ENCODE results near the gene APRT. TPM values are rescaled to one million over a fixed set of nuclear protein-coding genes. Genes with fewer than 3 reads are reported as not detected.

APRT gene
- total and polyA plus RNA-seq, 12 donors = 20.8 to 166 (median 36.9) TPM

- Histone ChIP-seq H3K4me3 (no peak overlapping the region), H3K4me1 (peaks cover 2 to 64% (median 14%) of the 10 kb centered on the region in 9 donors), H3K9me3 (peaks cover 0 to 11% (median 0%) of the 10 kb centered on the region in 11 donors), H3K27me3 (no peaks in the 10 kb centered on the region), H3K27ac (no peak overlapping the region), H3K36me3 (peaks cover 0 to 19% (median 0%) of the 10 kb centered on the region in 9 donors)
- WGBS, 2 donors = 66 to 68% methylated on average over 9 to 10 of the region's 10 CpGs
- DNase-seq = no peak
- TF ChIP-seq, protein P1, sequence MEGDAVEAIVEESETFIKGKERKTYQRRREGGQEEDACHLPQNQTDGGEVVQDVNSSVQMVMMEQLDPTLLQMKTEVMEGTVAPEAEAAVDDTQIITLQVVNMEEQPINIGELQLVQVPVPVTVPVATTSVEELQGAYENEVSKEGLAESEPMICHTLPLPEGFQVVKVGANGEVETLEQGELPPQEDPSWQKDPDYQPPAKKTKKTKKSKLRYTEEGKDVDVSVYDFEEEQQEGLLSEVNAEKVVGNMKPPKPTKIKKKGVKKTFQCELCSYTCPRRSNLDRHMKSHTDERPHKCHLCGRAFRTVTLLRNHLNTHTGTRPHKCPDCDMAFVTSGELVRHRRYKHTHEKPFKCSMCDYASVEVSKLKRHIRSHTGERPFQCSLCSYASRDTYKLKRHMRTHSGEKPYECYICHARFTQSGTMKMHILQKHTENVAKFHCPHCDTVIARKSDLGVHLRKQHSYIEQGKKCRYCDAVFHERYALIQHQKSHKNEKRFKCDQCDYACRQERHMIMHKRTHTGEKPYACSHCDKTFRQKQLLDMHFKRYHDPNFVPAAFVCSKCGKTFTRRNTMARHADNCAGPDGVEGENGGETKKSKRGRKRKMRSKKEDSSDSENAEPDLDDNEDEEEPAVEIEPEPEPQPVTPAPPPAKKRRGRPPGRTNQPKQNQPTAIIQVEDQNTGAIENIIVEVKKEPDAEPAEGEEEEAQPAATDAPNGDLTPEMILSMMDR (IDR thresholded peaks at IDR 0.05) = no peak
- no peak for ATAC-seq
- intact Hi-C loops (cut with DNase I) = no loop called here
Observed at GRCh38 chr16:88761830-88762229, 49.9 kb downstream of the APRT start.

- WGBS, 2 donors = 96 to 98% methylated on average over 11 of the region's 11 CpGs
- ATAC-seq = no peak
Observed at GRCh38 chr16:88761143-88761534, 50.6 kb downstream of the APRT start.

GRCh38 chr16:88760424-88761142, 51.1 kb downstream of the APRT start:
- no peak for ATAC-seq
- intact Hi-C loops (cut with DNase I) = no loop called here
- H3K4me3 ChIP-seq = no peak overlapping the region

More at GRCh38 chr16:88761143-88761534, 50.6 kb downstream of the APRT start:
- Histone ChIP-seq H3K4me1 (peaks cover 2 to 64% (median 14%) of the 10 kb centered on the region in 9 donors), H3K36me3 (peaks cover 0 to 19% (median 0%) of the 10 kb centered on the region in 9 donors), H3K27me3 (no peaks in the 10 kb centered on the region), H3K27ac (no peak overlapping the region), H3K4me3 (no peak overlapping the region), H3K9me3 (peaks cover 0 to 11% (median 0%) of the 10 kb centered on the region in 11 donors)
- intact Hi-C loops (cut with DNase I) = no loop called here
- TF ChIP-seq, protein P1 (IDR thresholded peaks at IDR 0.05) = no peak
- no peak for DNase-seq

GRCh38 chr16:88759976-88760350, 51.8 kb downstream of the APRT start:
- TF ChIP-seq, protein P1 (IDR thresholded peaks at IDR 0.05) = no peak
- Histone ChIP-seq H3K4me3 (no peak overlapping the region), H3K9me3 (peaks cover 0 to 11% (median 0%) of the 10 kb centered on the region in 11 donors), H3K4me1 (peaks cover 2 to 67% (median 14%) of the 10 kb centered on the region in 9 donors), H3K27ac (no peak overlapping the region), H3K36me3 (peaks cover 0 to 19% (median 0%) of the 10 kb centered on the region in 9 donors), H3K27me3 (no peaks in the 10 kb centered on the region)
- DNase-seq (no peak), ATAC-seq (no peak)
- 92% methylated on average over 22 of the region's 22 CpGs for WGBS, 2 donors
- intact Hi-C loops (cut with DNase I) = no loop called here

More at GRCh38 chr16:88760424-88761142, 51.1 kb downstream of the APRT start:
- 87 to 90% methylated on average over 24 of the region's 24 CpGs for WGBS, 2 donors
- H3K27ac ChIP-seq = no peak overlapping the region
- TF ChIP-seq, protein P1 (IDR thresholded peaks at IDR 0.05) = no peak
- peaks cover 2 to 67% (median 14%) of the 10 kb centered on the region in 9 donors for H3K4me1 ChIP-seq
- no peaks in the 10 kb centered on the region for H3K27me3 ChIP-seq
- H3K36me3 ChIP-seq = peaks cover 0 to 19% (median 0%) of the 10 kb centered on the region in 9 donors
- no peak for DNase-seq
- H3K9me3 ChIP-seq = peaks cover 0 to 11% (median 0%) of the 10 kb centered on the region in 11 donors

Other genes starting within 250 kb of the APRT start
- 10 to 100 TPM; 18.3 to 28.7 (median 22.0) TPM for gene ZC3H18, start 241.5 kb downstream of the APRT start, total RNA-seq
- 10 to 100 TPM; 18.4 to 22.7 TPM for gene ZC3H18, start 241.5 kb downstream of the APRT start, polyA plus RNA-seq
- gene IL17C, start 173.4 kb downstream of the APRT start, total RNA-seq = not detected
- gene IL17C, start 173.4 kb downstream of the APRT start, polyA plus RNA-seq = not detected
- 100 to 1,000 TPM in 1 of 10 donors, 10 to 100 TPM in 9; 13.0 to 117 (median 27.7) TPM for gene CYBA, start 160.9 kb downstream of the APRT start, total RNA-seq
- 10 to 100 TPM; 72.2 to 90.0 TPM for gene CYBA, start 160.9 kb downstream of the APRT start, polyA plus RNA-seq
- gene MVD, start 148.8 kb downstream of the APRT start, total RNA-seq = 10 to 100 TPM; 15.5 to 25.5 (median 20.2) TPM
- gene MVD, start 148.8 kb downstream of the APRT start, polyA plus RNA-seq = 10 to 100 TPM; 34.1 to 36.3 TPM
- gene SNAI3, start 125.4 kb downstream of the APRT start, total RNA-seq = 1 to 10 TPM in 7 of 10 donors, under 1 TPM in 3; 0.21 to 8.6 (median 1.1) TPM
- gene SNAI3, start 125.4 kb downstream of the APRT start, polyA plus RNA-seq = 1 to 10 TPM; 2.3 to 4.5 TPM
- 10 to 100 TPM; 11.8 to 19.1 (median 14.3) TPM for gene RNF166, start 105.5 kb downstream of the APRT start, total RNA-seq
- 10 to 100 TPM; 13.0 to 38.0 TPM for gene RNF166, start 105.5 kb downstream of the APRT start, polyA plus RNA-seq
- gene CTU2, start 105.4 kb downstream of the APRT start, total RNA-seq = 10 to 100 TPM; 11.8 to 17.3 (median 13.2) TPM
- gene CTU2, start 105.4 kb downstream of the APRT start, polyA plus RNA-seq = 10 to 100 TPM; 22.3 to 22.6 TPM
- gene PIEZO1, start 26.7 kb downstream of the APRT start, total RNA-seq = 10 to 100 TPM; 12.3 to 38.0 (median 16.4) TPM
- 10 to 100 TPM; 51.3 to 78.2 TPM for gene PIEZO1, start 26.7 kb downstream of the APRT start, polyA plus RNA-seq
- 1 to 10 TPM in 4 of 10 donors, under 1 TPM in 6; 0.21 to 2.6 (median 0.58) TPM for gene CDT1, start 8.1 kb downstream of the APRT start, total RNA-seq
- under 1 TPM; 0.15 to 0.22 TPM for gene CDT1, start 8.1 kb downstream of the APRT start, polyA plus RNA-seq
- gene GALNS, start 45.0 kb upstream of the APRT start, total RNA-seq = 10 to 100 TPM; 11.5 to 18.7 (median 13.8) TPM
- 10 to 100 TPM; 13.3 to 17.6 TPM for gene GALNS, start 45.0 kb upstream of the APRT start, polyA plus RNA-seq
- 10 to 100 TPM; 44.5 to 58.0 (median 50.9) TPM for gene TRAPPC2L, start 45.2 kb upstream of the APRT start, total RNA-seq
- gene TRAPPC2L, start 45.2 kb upstream of the APRT start, polyA plus RNA-seq = 10 to 100 TPM; 37.5 to 63.3 TPM
- gene PABPN1L, start 54.7 kb upstream of the APRT start, total RNA-seq = under 1 TPM in 1 of 10 donors, not detected in 9; 0.21 TPM
- gene PABPN1L, start 54.7 kb upstream of the APRT start, polyA plus RNA-seq = not detected
- gene CBFA2T3, start 165.3 kb upstream of the APRT start, total RNA-seq = 10 to 100 TPM in 2 of 10 donors, 1 to 10 TPM in 8; 3.1 to 14.9 (median 6.1) TPM
- gene CBFA2T3, start 165.3 kb upstream of the APRT start, polyA plus RNA-seq = 10 to 100 TPM in 1 of 2 donors, 1 to 10 TPM in 1; 6.0 to 17.6 TPM

Measured in heart right ventricle (tissue), 16 donors.